HCT116 (cell line): ENCODE data around the gene SPANXN3. TPM values are rescaled to one million over a fixed set of nuclear protein-coding genes. Genes with fewer than 3 reads are reported as not detected.

Source experiments
- ATAC-seq: fragments of 200-7000 bp; cut with Tn5 transposase; 2 replicates; pipeline ENCODE4 v1.9.1; 2020; ENCODE audit warnings: mild to moderate bottlenecking, moderate library complexity
- BruUV-seq: library from RNA; stranded (reverse); fragments of 400-500 nt; replicated peaks from 2 replicates; lab custom pipeline; 2021; lab: Mats Ljungman, UMichigan
- CTCF ChIA-PET: fragments of 300-600 bp; sonication (Branson Sonifier 250); formaldehyde crosslinking; loops from one replicate; lab custom pipeline; 2021; ENCODE audit warnings: antibody characterized with exemption; lab: Charles Lee
- POLR2A ChIA-PET: fragments of 300-600, 350-600 bp; sonication (Branson Sonifier 250); formaldehyde crosslinking; loops from one replicate; lab custom pipeline; 2021; ENCODE audit warnings: antibody characterized with exemption; lab: Charles Lee
- RAD21 ChIA-PET, 2 experiments: fragments of 300-600 bp; sonication (Branson Sonifier 250); formaldehyde crosslinking; loops; one replicate each; lab custom pipeline; 2023; ENCODE audit warnings: low total read pairs in 2 of 2; ENCODE audit not compliant: uncharacterized antibody in 2 of 2, unreplicated experiment in 2 of 2, low non-redundant PET in 1 of 2; lab: Charles Lee
- DNase-seq: peaks from one replicate; pipeline ENCODE4 v3.0.0-alpha.2; 2010; ENCODE audit warnings: low read depth, low spot score
- H2AFZ ChIP-seq: fragments of 200-600 bp; shearing (Covaris generic), sonication (generic); 2 replicates; pipeline ENCODE4 v1.6.1; 2017; ENCODE audit warnings: low read depth, mixed run types, mixed read lengths, antibody characterized with exemption, low read length; ENCODE audit not compliant: poor library complexity, severe bottlenecking
- H3K27ac ChIP-seq: 2 replicates; pipeline ENCODE4 v1.5.1; 2012; ENCODE audit warnings: low read depth, low read length
- H3K27me3 ChIP-seq: fragments of 200-600 bp; sonication (generic); 2 replicates; pipeline ENCODE4 v1.6.1; 2016; ENCODE audit warnings: mixed run types, low read length, mixed read lengths; ENCODE audit not compliant: insufficient read depth
- H3K36me3 ChIP-seq, 2 experiments: fragments of 200-500 bp in 1 of 2; fragments of 200-600 bp in 1 of 2; sonication (Bioruptor generic) in 1 of 2; sonication (generic) in 1 of 2; 2 replicates each; pipeline versions ENCODE4 v1.5.1 to v1.6.1; 2014 to 2016; ENCODE audit warnings: low read length in 2 of 2, inconsistent platforms in 1 of 2, mixed read lengths in 1 of 2, mixed run types in 1 of 2; ENCODE audit not compliant: insufficient read depth in 2 of 2, control insufficient read depth in 1 of 2
- H3K4me1 ChIP-seq, 2 experiments: fragments of 200-600 bp in 1 of 2; sonication (generic) in 1 of 2; 2 replicates each; pipeline versions ENCODE4 v1.5.1 to v1.6.1; 2012 to 2017; ENCODE audit warnings: low read length in 2 of 2, inconsistent platforms in 1 of 2, mild to moderate bottlenecking in 1 of 2, mixed read lengths in 1 of 2, mixed run types in 1 of 2, moderate library complexity in 1 of 2; ENCODE audit not compliant: insufficient read depth in 2 of 2, control insufficient read depth in 1 of 2
- H3K4me2 ChIP-seq: fragments of 200-600 bp; sonication (generic); 2 replicates; pipeline ENCODE4 v1.6.1; 2017; ENCODE audit warnings: mixed run types, low read length, mixed read lengths
- H3K4me3 ChIP-seq, 2 experiments: fragments of 200-600 bp in 1 of 2; sonication (generic) in 1 of 2; replicated peaks in 1 of 2; 2 replicates each; pipeline ENCODE4 v1.5.1; 2011 to 2016; ENCODE audit warnings: low read length in 2 of 2, control low read depth in 1 of 2, low read depth in 1 of 2, mild to moderate bottlenecking in 1 of 2, mixed read lengths in 1 of 2, mixed run types in 1 of 2
- H3K79me2 ChIP-seq: fragments of 200-600 bp; sonication (generic); 2 replicates; pipeline ENCODE4 v1.6.1; 2017; ENCODE audit warnings: mild to moderate bottlenecking, mixed run types, low read length, moderate library complexity, mixed read lengths; ENCODE audit not compliant: insufficient read depth
- H3K9ac ChIP-seq: fragments of 200-600 bp; sonication (generic); 2 replicates; pipeline ENCODE4 v1.6.1; 2016; ENCODE audit warnings: low read length, mixed read lengths
- H3K9me2 ChIP-seq: fragments of 200-600 bp; sonication (generic), shearing (Covaris generic); 2 replicates; pipeline ENCODE4 v1.6.1; 2017; ENCODE audit warnings: mixed run types, mild to moderate bottlenecking, moderate library complexity; ENCODE audit not compliant: insufficient read depth
- H3K9me3 ChIP-seq, 2 experiments: fragments of 200-500 bp in 1 of 2; fragments of 200-600 bp in 1 of 2; sonication (Bioruptor generic) in 1 of 2; sonication (generic) in 1 of 2; 2 replicates each; pipeline ENCODE4 v1.6.1; 2014 to 2017; ENCODE audit warnings: low read length in 2 of 2, mixed read lengths in 2 of 2, inconsistent platforms in 1 of 2, low read depth in 1 of 2, mild to moderate bottlenecking in 1 of 2, mixed run types in 1 of 2, moderate library complexity in 1 of 2; ENCODE audit not compliant: control insufficient read depth in 1 of 2, insufficient read depth in 1 of 2
- H4K20me1 ChIP-seq: fragments of 200-600 bp; sonication (generic), shearing (Covaris generic); 2 replicates; pipeline ENCODE4 v1.6.1; 2017; ENCODE audit warnings: mixed run types, mild to moderate bottlenecking, moderate library complexity; ENCODE audit not compliant: insufficient read depth
- ATF3 ChIP-seq: IDR thresholded peaks from 2 replicates; pipeline ENCODE4 v1.6.1; 2012
- CEBPB ChIP-seq: IDR thresholded peaks from 2 replicates; pipeline ENCODE4 v1.6.1; 2012; ENCODE audit warnings: low read depth
- POLR2AphosphoS5 ChIP-seq: IDR thresholded peaks from 2 replicates; pipeline ENCODE4 v1.6.1; 2011; ENCODE audit warnings: mild to moderate bottlenecking, low read depth, low read length, moderate library complexity
- REST ChIP-seq: IDR thresholded peaks from 2 replicates; pipeline ENCODE4 v1.6.1; 2012; ENCODE audit warnings: low read depth
- SRF ChIP-seq: IDR thresholded peaks from 2 replicates; pipeline ENCODE4 v1.6.1; 2012; ENCODE audit warnings: low read depth
- TCF7L2 ChIP-seq: IDR thresholded peaks from 2 replicates; pipeline ENCODE4 v1.7.0; 2011; ENCODE audit warnings: borderline replicate concordance, inconsistent platforms; ENCODE audit not compliant: insufficient read depth, insufficient read length; ENCODE audit errors: extremely low read depth
- ZNF274 ChIP-seq: fragments of 200-500 bp; sonication (Bioruptor generic); IDR thresholded peaks from 2 replicates; pipeline ENCODE4 v1.6.1; 2014; ENCODE audit warnings: mild to moderate bottlenecking, low read depth, low read length, inconsistent platforms
- intact Hi-C: fragments of 100-400 bp; cut with micrococcal nuclease; formaldehyde crosslinking; loops from 2 replicates; pipeline ENCODE4 v1.10.0; 2022
- total RNA-seq: library from RNA; stranded (reverse); gene quantifications from one replicate; pipeline ENCODE4 v1.2.1, GENCODE V29; 2021; ENCODE audit not compliant: unreplicated experiment
- TF ChIP-seq, protein P1 (sequence below): IDR thresholded peaks from 2 replicates; pipeline ENCODE4 v1.6.1; 2012

Gene SPANXN3
- total RNA-seq, 1 experiment from 2014 or later, result not detected

- no peak overlapping the region for H3K9ac ChIP-seq
- no peak overlapping the region for H3K27ac ChIP-seq
- no peak overlapping the region for H2AFZ ChIP-seq
- TF ChIP-seq POLR2AphosphoS5 (no peak), ATF3 (no peak), CEBPB (no peak), SRF (no peak), TCF7L2 (no peak), ZNF274 (no peak), REST (no peak)
- TF ChIP-seq, protein P1, sequence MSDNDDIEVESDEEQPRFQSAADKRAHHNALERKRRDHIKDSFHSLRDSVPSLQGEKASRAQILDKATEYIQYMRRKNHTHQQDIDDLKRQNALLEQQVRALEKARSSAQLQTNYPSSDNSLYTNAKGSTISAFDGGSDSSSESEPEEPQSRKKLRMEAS, result no peak
- H4K20me1 ChIP-seq, result no peaks in the 10 kb centered on the region
- no peaks in the 10 kb centered on the region for H3K9me3 ChIP-seq
- H3K36me3 ChIP-seq, result no peaks in the 10 kb centered on the region
- no TSS peak for BruUV-seq
- POLR2A ChIA-PET, result no interaction called here
- CTCF ChIA-PET, result no interaction called here
- H3K4me1 ChIP-seq, result no peaks in the 10 kb centered on the region
- RAD21 ChIA-PET, result no interaction called here
- no peaks in the 10 kb centered on the region for H3K9me2 ChIP-seq
- no peaks in the 10 kb centered on the region for H3K27me3 ChIP-seq
- no peak overlapping the region for H3K4me3 ChIP-seq
- H3K4me2 ChIP-seq, result no peak overlapping the region
- no peak for ATAC-seq
- no peaks in the 10 kb centered on the region for H3K79me2 ChIP-seq
- intact Hi-C loops, result no loop called here
- DNase-seq, result no peak
Measured at GRCh38 chrX:143472347-143472938, 44.8 kb downstream of the SPANXN3 start.
